Pancreas (tissue), 10 donors: ENCODE measurements around the gene CROCC. TPM values are rescaled to one million over a fixed set of nuclear protein-coding genes. Genes with fewer than 3 reads are reported as not detected.
A peak's percentile ranks its signal among the peaks of the same experiment; 100 is the strongest.

ENCODE experiments used
- ATAC-seq, 4 donors: fragments of 200-7000 bp; cut with Tn5 transposase; one replicate each; pipeline versions ENCODE4 v1.8.0 to v1.9.1; 2020; ENCODE audit warnings: mild to moderate bottlenecking in 4 of 4, moderate library complexity in 4 of 4
- DNase-seq, 6 donors: peaks; one replicate each; pipeline ENCODE4 v3.0.0-alpha.2; 2020
- FAIRE-seq: peaks from 2 replicates; lab custom pipeline; 2012; peaks lifted over from hg19 to GRCh38; lab: Jason Lieb, UNC
- H3K27ac ChIP-seq, 4 donors: fragments of 200-600 bp; sonication (generic); 1 replicate in 3 of 4; 2 replicates in 1 of 4; pipeline versions ENCODE4 v1.5.0 to v1.8.0; 2020
- H3K27me3 ChIP-seq, 4 donors: fragments of 200-600 bp; one replicate each; pipeline ENCODE4 v1.8.0; 2021
- H3K36me3 ChIP-seq, 3 donors: fragments of 200-600 bp; sonication (generic) in 1 of 3; one replicate each; pipeline versions ENCODE4 v1.5.0 to v1.8.0; 2020 to 2021
- H3K4me1 ChIP-seq, 3 donors: fragments of 200-600 bp; one replicate each; pipeline ENCODE4 v1.8.0; 2021
- H3K4me3 ChIP-seq, 4 donors: fragments of 200-600 bp; sonication (generic) in 2 of 4; one replicate each; pipeline versions ENCODE4 v1.5.0 to v1.8.0; 2020 to 2021
- H3K9me3 ChIP-seq, 4 donors: fragments of 200-600 bp; one replicate each; pipeline ENCODE4 v1.8.0; 2021
- CTCF ChIP-seq, 4 donors: fragments of 200-600 bp; sonication (generic) in 3 of 4; IDR thresholded peaks; one replicate each; pipeline versions ENCODE4 v1.5.0 to v1.8.0; 2021; ENCODE audit warnings: antibody characterized with exemption in 4 of 4
- WGBS, 2 donors: extraction: QIAGEN DNeasy Blood & Tissue Kit; methylation state at CpG; one replicate each; pipeline ENCODE4 v1.1.7; 2013; 5-methylcytosine and 5-hydroxymethylcytosine counted together
- intact Hi-C, 3 donors: fragments of 100-400 bp; cut with DNase I; formaldehyde crosslinking; loops; one replicate each; pipeline versions ENCODE4 v1.11.1 to v1.14.2; 2022
- polyA plus RNA-seq, 2 donors: library from polyadenylated mRNA; stranded (reverse); fragments of 200-250 nt; gene quantifications; one replicate each; pipeline ENCODE4 v1.2.3, GENCODE V29; 2013
- total RNA-seq, 6 donors: library from RNA; stranded (reverse); fragmentation: NEBNext Ultra II Directional in 4 of 6; extraction: Animal tissue kit (Norgen Biotek cat#: 25700) in 4 of 6; gene quantifications; one replicate each; pipeline versions ENCODE4 v1.2.1 to v1.2.4, GENCODE V29; 2021 to 2023
- donor health status: healthy with polysubstance abuse.
- donor health status: DM: no; HTN: no; CAD: no; lungs with moderate emphysema.
- donor health status: DM: no; HTN: no; CAD: no.
- donor health status: control.
- donor health status: control.
- donor health status: Bipolar disorder and iron deficiency.
- donor health status: DM: yes; HTN: yes; CAD: no.
- donor health status: DM: no; HTN: no; CAD: no.
- donor health status: DM: no; HTN: no; CAD: no.
- donor health status: DM: yes; HTN: yes; CAD: no.

Gene CROCC
- total and polyA plus RNA-seq, 8 donors: 8.1 to 101 (median 14.6) TPM

DNA sequence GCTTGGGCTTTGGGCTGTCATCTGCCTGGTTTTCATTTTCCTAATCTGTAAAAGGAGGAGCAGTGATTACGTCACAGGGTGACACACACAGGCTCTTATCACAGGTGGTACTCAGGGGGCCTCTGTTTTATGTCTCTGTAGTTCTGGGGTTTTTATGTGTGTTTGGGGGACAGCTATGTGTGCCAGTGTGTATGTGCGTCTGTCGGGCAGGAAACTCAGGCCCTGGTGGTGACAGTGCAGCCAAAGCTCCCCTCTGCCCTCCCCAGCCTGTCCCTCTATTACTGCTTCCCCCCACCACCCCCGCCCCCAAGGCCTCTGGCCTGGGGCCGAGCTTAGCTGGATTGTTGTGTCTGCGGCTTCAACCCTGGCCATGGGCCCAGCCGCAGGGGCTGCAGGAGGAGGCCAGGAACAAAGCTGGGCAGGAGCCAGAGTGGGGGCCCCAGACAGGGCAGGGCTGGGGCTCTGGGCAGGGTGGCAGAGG is 45.4 kb downstream of the CROCC start:
- intact Hi-C loops: no loop called here
- WGBS, 2 donors: 57 to 64% methylated on average over 7 of the region's 7 CpGs
- Histone ChIP-seq H3K4me1 (no peaks in the 10 kb centered on the region), H3K36me3 (peaks cover 0 to 17% (median 0%) of the 10 kb centered on the region in 3 donors), H3K4me3 (no peak overlapping the region), H3K27me3 (no peaks in the 10 kb centered on the region), H3K27ac (no peak overlapping the region), H3K9me3 (no peaks in the 10 kb centered on the region)
- no peak for FAIRE-seq
- TF ChIP-seq CTCF (IDR thresholded peaks at IDR 0.05): no peak
- peak in 1 of 4 donors; percentile 16 for ATAC-seq
- DNase-seq: peak in 1 of 6 donors; percentile 64

- TF ChIP-seq CTCF (IDR thresholded peaks at IDR 0.05): no peak
- intact Hi-C loops: no loop called here
- no peaks in the 10 kb centered on the region for H3K4me1 ChIP-seq
- H3K9me3 ChIP-seq: no peaks in the 10 kb centered on the region
- no peak for ATAC-seq
- 96 to 97% methylated on average over 21 of the region's 21 CpGs for WGBS, 2 donors
- no peak for FAIRE-seq
- H3K27ac ChIP-seq: no peak overlapping the region
- H3K27me3 ChIP-seq: no peaks in the 10 kb centered on the region
- H3K4me3 ChIP-seq: no peak overlapping the region
- peaks cover 0 to 17% (median 0%) of the 10 kb centered on the region in 3 donors for H3K36me3 ChIP-seq
- peak in 1 of 6 donors; percentile 65 for DNase-seq
These were observed 46.2 kb downstream of the CROCC start for GRCh38 chr1:16967962-16968361.

DNA sequence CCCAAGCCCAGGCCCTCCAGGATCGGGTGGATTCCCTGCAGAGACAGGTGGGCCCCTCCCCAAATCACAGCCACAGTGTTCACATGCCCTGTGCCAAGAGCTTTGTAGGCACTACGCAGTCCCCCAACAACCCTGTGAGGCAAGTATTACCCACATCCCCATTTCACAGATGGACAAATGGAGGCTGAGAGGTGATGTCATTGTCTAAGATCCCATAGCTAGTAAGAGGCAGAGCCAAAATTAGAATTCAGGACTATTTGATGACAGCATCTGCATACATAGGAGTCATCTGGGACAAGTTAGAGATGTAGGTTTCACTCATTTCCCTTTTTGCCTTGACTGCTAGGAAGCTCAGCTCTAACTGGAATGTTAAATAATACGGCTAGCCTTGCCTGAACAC is 46.6 kb downstream of the CROCC start:
- no peak for TF ChIP-seq CTCF (IDR thresholded peaks at IDR 0.05)
- no peak overlapping the region for H3K27ac ChIP-seq

GRCh38 chr1:16969057-16969611 is 47.4 kb downstream of the CROCC start:
- no peaks in the 10 kb centered on the region for H3K27me3 ChIP-seq
- H3K4me1 ChIP-seq: no peaks in the 10 kb centered on the region
- intact Hi-C loops: no loop called here
- no peak for FAIRE-seq
- TF ChIP-seq CTCF (IDR thresholded peaks at IDR 0.05): no peak
- peaks cover 0 to 17% (median 0%) of the 10 kb centered on the region in 3 donors for H3K36me3 ChIP-seq
- H3K27ac ChIP-seq: no peak overlapping the region
- WGBS, 2 donors: 87 to 89% methylated on average over 11 to 14 of the region's 14 CpGs
- no peak overlapping the region for H3K4me3 ChIP-seq
- DNase-seq: peak in 1 of 6 donors; percentile 66
- no peak for ATAC-seq
- no peaks in the 10 kb centered on the region for H3K9me3 ChIP-seq

More for the DNA sequence above, 46.6 kb downstream of the CROCC start:
- intact Hi-C loops: no loop called here
- DNase-seq: no peak
- Histone ChIP-seq H3K9me3 (no peaks in the 10 kb centered on the region), H3K36me3 (peaks cover 0 to 17% (median 0%) of the 10 kb centered on the region in 3 donors), H3K27me3 (no peaks in the 10 kb centered on the region), H3K4me3 (no peak overlapping the region), H3K4me1 (no peaks in the 10 kb centered on the region)
- FAIRE-seq: no peak
- ATAC-seq: no peak
- WGBS, 2 donors: 98 to 99% methylated on average over 3 of the region's 3 CpGs

- H3K4me1 ChIP-seq: no peaks in the 10 kb centered on the region
- intact Hi-C loops: no loop called here
- FAIRE-seq: no peak
These were observed 47.9 kb downstream of the CROCC start for GRCh38 chr1:16969651-16970050.

More at GRCh38 chr1:16969651-16970050, 47.9 kb downstream of the CROCC start:
- WGBS, 2 donors: 95% methylated on average over 12 of the region's 12 CpGs
- Histone ChIP-seq H3K9me3 (no peaks in the 10 kb centered on the region), H3K4me3 (no peak overlapping the region), H3K27ac (no peak overlapping the region), H3K36me3 (peaks cover 0 to 17% (median 0%) of the 10 kb centered on the region in 3 donors), H3K27me3 (no peaks in the 10 kb centered on the region)
- no peak for TF ChIP-seq CTCF (IDR thresholded peaks at IDR 0.05)
- no peak for ATAC-seq
- DNase-seq: no peak
